Measurements from ENCODE around the gene ANKRD39. TPM values are rescaled to one million over a fixed set of nuclear protein-coding genes. Genes with fewer than 3 reads are reported as not detected.

Gene ANKRD39
- total and polyA plus RNA-seq, 7 donors, result 11.4 to 34.1 (median 14.8) TPM

GRCh38 chr2:96879545-96880040, 21.8 kb upstream of the ANKRD39 start:
- Histone ChIP-seq H3K4me1 (peaks cover 0 to 4% (median 2%) of the 10 kb centered on the region in 4 donors), H3K9me3 (no peaks in the 10 kb centered on the region), H3K4me3 (no peak overlapping the region), H3K27me3 (no peaks in the 10 kb centered on the region), H3K36me3 (no peaks in the 10 kb centered on the region), H3K27ac (no peak overlapping the region)
- intact Hi-C loops (cut with DNase I), result no loop called here
- TF ChIP-seq EP300 (IDR thresholded peaks at IDR 0.05) (no peak), POLR2AphosphoS5 (IDR thresholded peaks at IDR 0.05) (no peak), POLR2A (IDR thresholded peaks at IDR 0.05) (no peak), CTCF (IDR thresholded peaks at IDR 0.05) (no peak)
- 95 to 96% methylated on average over 18 of the region's 18 CpGs for WGBS, 2 donors
- DNase-seq, result no peak

- 92 to 93% methylated on average over 22 of the region's 22 CpGs for WGBS, 2 donors
- H3K27ac ChIP-seq, result no peak overlapping the region
- no peaks in the 10 kb centered on the region for H3K27me3 ChIP-seq
- TF ChIP-seq CTCF (IDR thresholded peaks at IDR 0.05) (no peak), POLR2AphosphoS5 (IDR thresholded peaks at IDR 0.05) (no peak), EP300 (IDR thresholded peaks at IDR 0.05) (no peak), POLR2A (IDR thresholded peaks at IDR 0.05) (no peak)
- H3K9me3 ChIP-seq, result no peaks in the 10 kb centered on the region
- no peaks in the 10 kb centered on the region for H3K36me3 ChIP-seq
- intact Hi-C loops (cut with DNase I), result no loop called here
- H3K4me3 ChIP-seq, result no peak overlapping the region
- DNase-seq, result no peak
- peaks cover 0 to 10% (median 6%) of the 10 kb centered on the region in 4 donors for H3K4me1 ChIP-seq
Observed at GRCh38 chr2:96878796-96879544, 21.2 kb upstream of the ANKRD39 start.

GRCh38 chr2:96878171-96878570, 20.4 kb upstream of the ANKRD39 start:
- TF ChIP-seq EP300 (IDR thresholded peaks at IDR 0.05) (no peak), POLR2A (IDR thresholded peaks at IDR 0.05) (no peak), POLR2AphosphoS5 (IDR thresholded peaks at IDR 0.05) (no peak), CTCF (IDR thresholded peaks at IDR 0.05) (no peak)
- H3K27ac ChIP-seq, result no peak overlapping the region
- no peak overlapping the region for H3K4me3 ChIP-seq
- no peaks in the 10 kb centered on the region for H3K9me3 ChIP-seq
- no peak for DNase-seq
- H3K36me3 ChIP-seq, result no peaks in the 10 kb centered on the region
- peaks cover 0 to 18% (median 13%) of the 10 kb centered on the region in 4 donors for H3K4me1 ChIP-seq
- no peaks in the 10 kb centered on the region for H3K27me3 ChIP-seq
- intact Hi-C loops (cut with DNase I), result no loop called here
- WGBS, 2 donors, result 84 to 88% methylated on average over 7 of the region's 7 CpGs

GRCh38 chr2:96877631-96878092, 19.8 kb upstream of the ANKRD39 start:
- TF ChIP-seq POLR2A (IDR thresholded peaks at IDR 0.05), result no peak
- TF ChIP-seq POLR2AphosphoS5 (IDR thresholded peaks at IDR 0.05), result no peak
- TF ChIP-seq EP300 (IDR thresholded peaks at IDR 0.05), result no peak
- TF ChIP-seq CTCF (IDR thresholded peaks at IDR 0.05), result no peak
- Histone ChIP-seq H3K27me3 (no peaks in the 10 kb centered on the region), H3K36me3 (no peaks in the 10 kb centered on the region), H3K4me1 (peaks cover 0 to 23% (median 18%) of the 10 kb centered on the region in 4 donors), H3K27ac (no peak overlapping the region), H3K9me3 (no peaks in the 10 kb centered on the region), H3K4me3 (no peak overlapping the region)
- intact Hi-C loops (cut with DNase I), result no loop called here
- no peak for DNase-seq
- whole genome bisulfite sequencing, 2 donors, result 75 to 85% methylated on average over 15 of the region's 15 CpGs
